Measurements from ENCODE around the gene STATH.
"Not testable (repeated sequence)": the region's sequence is repeated elsewhere in the genome, so short reads cannot be mapped to it uniquely, and the experiment has no call there.

STATH gene

GRCh38 chr4:70050138-70050537, 54.4 kb downstream of the STATH start, which contains the start of gene HTN1:
Gene HTN1 (plus strand): TSS chr4:70050438. CDS start chr4:70053077, 2,639 bp downstream.
- not testable (repeated sequence) for H3K9ac ChIP-seq (ENCODE audit: low read depth in 1 of 2, low read length in 2 of 2); H3K27ac ChIP-seq (ENCODE audit: low read depth, low read length); H3K27me3 ChIP-seq (ENCODE audit: control insufficient read depth in 1 of 2, insufficient read depth in 2 of 2, low read length in 2 of 2); H3K9me3 ChIP-seq (ENCODE audit: control insufficient read depth in 1 of 2, low read length in 2 of 2); H3K4me3 ChIP-seq (ENCODE audit: low read depth in 1 of 2, low read length in 2 of 2); H3K36me3 ChIP-seq (ENCODE audit: control insufficient read depth in 1 of 2, insufficient read depth in 2 of 2, low read length in 2 of 2); H3K4me1 ChIP-seq (ENCODE audit: control insufficient read depth in 1 of 2, insufficient read depth in 2 of 2, low read length in 2 of 2)
